Mucosa of descending colon (tissue), 3 donors: ENCODE data around the gene SEC61G. TPM values are rescaled to one million over a fixed set of nuclear protein-coding genes. Genes with fewer than 3 reads are reported as not detected.

Experiments used
- ATAC-seq: fragments of 200-7000 bp; cut with Tn5 transposase; one replicate; pipeline ENCODE4 v1.9.1; 2020; ENCODE audit warnings: mild to moderate bottlenecking, moderate library complexity
- DNase-seq, 3 donors: peaks; one replicate each; pipeline ENCODE4 v3.0.0-alpha.2; 2020
- H3K36me3 ChIP-seq: fragments of 200-600 bp; one replicate; pipeline ENCODE4 v1.8.0; 2021; ENCODE audit warnings: low read depth, mild to moderate bottlenecking
- H3K4me1 ChIP-seq: fragments of 200-600 bp; one replicate; pipeline ENCODE4 v1.8.0; 2021; ENCODE audit warnings: low read depth, mild to moderate bottlenecking
- H3K4me3 ChIP-seq: fragments of 200-600 bp; one replicate; pipeline ENCODE4 v1.8.0; 2021; ENCODE audit warnings: mild to moderate bottlenecking
- H3K9me3 ChIP-seq: fragments of 200-600 bp; one replicate; pipeline ENCODE4 v1.8.0; 2021; ENCODE audit warnings: mild to moderate bottlenecking
- CTCF ChIP-seq: fragments of 200-600 bp; IDR thresholded peaks from one replicate; pipeline ENCODE4 v1.8.0; 2022; ENCODE audit warnings: antibody characterized with exemption, mild to moderate bottlenecking
- intact Hi-C, 2 donors: fragments of 100-400 bp; cut with DNase I in 1 of 2; cut with micrococcal nuclease in 1 of 2; formaldehyde crosslinking; loops; one replicate each; pipeline versions ENCODE4 v1.11.0 to v1.11.1; 2022; cut with DNase I, micrococcal nuclease
- long read RNA-seq, 2 donors: library from polyadenylated mRNA; unstranded; transcript quantifications; one replicate each; pipeline ENCODE4 v2.0.0, GENCODE V29; 2019 to 2021
- total RNA-seq, 3 donors: library from RNA; stranded (reverse); fragmentation: NEBNext Ultra II Directional in 2 of 3; extraction: Animal tissue kit (Norgen Biotek cat#: 25700) in 2 of 3; gene quantifications; one replicate each; pipeline versions ENCODE4 v1.2.1 to v1.2.4, GENCODE V29; 2021 to 2023
- donor health status: DM: no; HTN: no; CAD: no; lungs with moderate emphysema.
- donor health status: DM: no; HTN: no; CAD: no.
- donor health status: DM: no; HTN: yes; CAD: no.

SEC61G gene
- total RNA-seq, result 100 to 1,000 TPM in 1 of 3 donors, 10 to 100 TPM in 2; 55.5 to 105 (median 84.2) TPM
- long read RNA-seq, donor 1, transcript SEC61G-201 (4 exons, 462 nt), result major isoform, 33 of 38 reads
- long read RNA-seq, donor 1, partial matches to known transcripts, result 0 of 38 reads
- long read RNA-seq, donor 1, other reads (novel, unspliced or antisense), result 2 of 38 reads
- long read RNA-seq, donor 2, transcript SEC61G-201 (4 exons, 462 nt), result major isoform, 50 of 61 reads
- long read RNA-seq, donor 2, partial matches to known transcripts, result 1 of 61 reads
- long read RNA-seq, donor 2, other reads (novel, unspliced or antisense), result 5 of 61 reads

DNA sequence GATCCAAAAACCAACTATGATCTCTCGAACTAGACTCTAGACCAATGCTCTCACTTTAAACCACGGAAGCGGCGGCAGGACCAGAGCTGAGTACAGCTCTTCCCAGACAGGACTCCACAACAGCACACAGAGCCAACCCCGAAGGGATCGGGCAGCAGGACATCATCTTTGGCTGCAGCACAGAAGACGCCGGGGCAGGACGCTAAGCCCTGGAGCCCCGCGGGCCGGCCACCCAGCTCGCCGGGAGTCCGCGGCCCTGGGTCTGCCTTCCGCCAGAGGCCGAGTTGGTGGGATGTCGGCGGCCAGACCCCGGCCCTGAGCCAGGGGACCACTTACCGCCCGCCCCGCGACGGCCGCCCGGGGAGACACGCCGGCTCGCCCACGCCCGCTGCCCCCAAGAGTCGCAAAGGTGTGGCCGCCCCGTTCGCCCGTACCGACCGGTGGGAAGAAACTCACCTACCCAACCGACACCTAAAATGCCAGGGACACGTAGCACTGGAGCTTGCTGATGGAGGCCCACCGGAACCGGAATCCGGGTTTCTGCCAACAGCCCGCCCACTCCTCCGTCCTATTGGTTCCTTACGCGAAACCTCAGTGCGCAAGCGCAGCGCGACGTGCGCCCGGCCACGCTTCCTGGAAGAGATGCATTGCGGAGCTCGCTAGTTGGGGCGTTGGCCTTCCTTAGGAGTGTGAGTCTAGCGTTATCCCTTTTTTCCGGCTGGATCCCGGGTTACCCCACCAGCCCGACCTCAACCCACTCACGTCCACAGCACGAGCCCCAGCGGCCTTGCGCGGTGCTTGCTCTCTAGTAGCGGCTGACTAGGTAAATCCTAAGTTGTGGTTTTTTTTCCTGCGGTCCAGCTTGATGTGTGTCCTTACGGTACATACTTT is at the start of gene SEC61G:
TSS of gene SEC61G (minus strand) at position 510 of the 891 bp plus-strand sequence. CDS start 1,623 bp downstream, outside the sequence.
- DNase-seq (peak; percentile 98), ATAC-seq (peak; percentile 99)
- no peaks in the 10 kb centered on the region for H3K36me3 ChIP-seq
- H3K4me1 ChIP-seq, result peaks cover 25% of the 10 kb centered on the region
- no peaks in the 10 kb centered on the region for H3K9me3 ChIP-seq
- peak within 1 kb of the TSS; percentile 98 for H3K4me3 ChIP-seq
- TF ChIP-seq CTCF, result no peak
- intact Hi-C loops, result no loop called here

GRCh38 chr7:54802841-54803240 is 43.8 kb upstream of the SEC61G start:
- H3K4me1 ChIP-seq, result no peaks in the 10 kb centered on the region
- no peak for ATAC-seq
- no peak for TF ChIP-seq CTCF
- H3K4me3 ChIP-seq, result no peak overlapping the region
- H3K9me3 ChIP-seq, result no peaks in the 10 kb centered on the region
- intact Hi-C loops, result no loop called here
- no peaks in the 10 kb centered on the region for H3K36me3 ChIP-seq
- no peak for DNase-seq

DNA sequence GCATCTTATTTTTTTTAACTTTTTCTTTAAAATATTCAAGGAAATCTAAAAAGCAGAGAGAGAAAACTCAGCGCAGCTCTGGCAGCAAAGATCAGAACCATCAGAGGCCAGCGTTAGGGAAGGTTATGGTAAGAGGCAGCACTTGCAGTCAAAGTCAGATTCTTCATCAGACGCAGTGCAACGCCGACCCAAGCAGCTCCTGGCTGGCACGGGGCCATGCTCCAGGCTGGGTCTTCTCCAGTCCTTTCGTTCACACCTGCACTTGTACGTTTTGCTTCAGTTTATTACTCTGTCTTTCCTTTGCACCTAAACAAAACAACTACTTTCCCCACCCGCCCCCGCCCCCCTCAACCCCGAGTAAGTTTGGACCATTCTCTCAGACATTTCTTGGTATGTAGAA is 43.1 kb upstream of the SEC61G start:
- Histone ChIP-seq H3K9me3 (no peaks in the 10 kb centered on the region), H3K4me3 (no peak overlapping the region), H3K36me3 (no peaks in the 10 kb centered on the region), H3K4me1 (no peaks in the 10 kb centered on the region)
- DNase-seq, result no peak
- TF ChIP-seq CTCF, result no peak
- intact Hi-C loops, result no loop called here
- no peak for ATAC-seq

GRCh38 chr7:54799792-54800191 is 40.8 kb upstream of the SEC61G start:
- no peaks in the 10 kb centered on the region for H3K36me3 ChIP-seq
- H3K4me1 ChIP-seq, result no peaks in the 10 kb centered on the region
- ATAC-seq, result no peak
- no peak for DNase-seq
- no peak for TF ChIP-seq CTCF
- no peak overlapping the region for H3K4me3 ChIP-seq
- no peaks in the 10 kb centered on the region for H3K9me3 ChIP-seq
- intact Hi-C loops, result no loop called here

DNA sequence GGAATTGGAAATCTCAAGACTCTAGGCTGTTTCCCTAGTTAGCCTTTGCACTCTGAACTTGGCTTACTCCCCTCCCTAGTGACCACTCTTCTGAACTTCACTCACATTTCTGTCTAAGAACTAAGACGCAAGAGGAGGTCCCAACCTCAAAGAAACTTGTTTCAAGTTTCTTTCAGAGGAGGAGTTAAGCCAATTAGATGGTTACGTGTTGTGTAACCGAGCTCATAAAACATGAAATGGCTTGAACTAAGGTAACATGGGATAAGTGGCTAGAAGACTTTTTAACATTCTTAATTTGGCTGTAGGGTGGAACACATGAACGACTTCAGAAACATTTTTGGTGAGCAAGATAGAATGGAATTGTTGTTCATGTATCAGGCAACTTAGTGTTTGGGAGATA is 39.5 kb upstream of the SEC61G start:
- TF ChIP-seq CTCF, result no peak
- intact Hi-C loops, result no loop called here
- no peak for DNase-seq

More for the DNA sequence above, 39.5 kb upstream of the SEC61G start:
- no peaks in the 10 kb centered on the region for H3K36me3 ChIP-seq
- no peak overlapping the region for H3K4me3 ChIP-seq
- H3K9me3 ChIP-seq, result no peaks in the 10 kb centered on the region
- H3K4me1 ChIP-seq, result no peaks in the 10 kb centered on the region
- no peak for ATAC-seq
